Activated CD8-positive, alpha-beta memory T cell treated with anti-CD3 and anti-CD28 coated beads, Interleukin-2, amount 50 U/mL, for 4 hours (primary cell): Measurements from ENCODE around the gene FAM111A.
"Not testable (repeated sequence)": the region's sequence is repeated elsewhere in the genome, so short reads cannot be mapped to it uniquely, and the experiment has no call there.

ENCODE experiments used
- DNase-seq: peaks from one replicate; pipeline ENCODE4 v3.0.0-alpha.2; 2020

FAM111A gene, protein sequence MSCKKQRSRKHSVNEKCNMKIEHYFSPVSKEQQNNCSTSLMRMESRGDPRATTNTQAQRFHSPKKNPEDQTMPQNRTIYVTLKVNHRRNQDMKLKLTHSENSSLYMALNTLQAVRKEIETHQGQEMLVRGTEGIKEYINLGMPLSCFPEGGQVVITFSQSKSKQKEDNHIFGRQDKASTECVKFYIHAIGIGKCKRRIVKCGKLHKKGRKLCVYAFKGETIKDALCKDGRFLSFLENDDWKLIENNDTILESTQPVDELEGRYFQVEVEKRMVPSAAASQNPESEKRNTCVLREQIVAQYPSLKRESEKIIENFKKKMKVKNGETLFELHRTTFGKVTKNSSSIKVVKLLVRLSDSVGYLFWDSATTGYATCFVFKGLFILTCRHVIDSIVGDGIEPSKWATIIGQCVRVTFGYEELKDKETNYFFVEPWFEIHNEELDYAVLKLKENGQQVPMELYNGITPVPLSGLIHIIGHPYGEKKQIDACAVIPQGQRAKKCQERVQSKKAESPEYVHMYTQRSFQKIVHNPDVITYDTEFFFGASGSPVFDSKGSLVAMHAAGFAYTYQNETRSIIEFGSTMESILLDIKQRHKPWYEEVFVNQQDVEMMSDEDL

GRCh38 chr11:59142530-59143507 is at the start of gene FAM111A:
TSS of gene FAM111A (plus strand) at chr11:59142856. CDS start at chr11:59148873, 6,017 bp downstream.
- DNase-seq: peak; percentile 81

GRCh38 chr11:59093576-59093975 is 49.1 kb upstream of the FAM111A start:
- DNase-seq: not testable (repeated sequence)

GRCh38 chr11:59095225-59095624 is 47.4 kb upstream of the FAM111A start:
- not testable (repeated sequence) for DNase-seq

GRCh38 chr11:59095972-59096575 is 46.6 kb upstream of the FAM111A start:
- not testable (repeated sequence) for DNase-seq

- peak; percentile 62 for DNase-seq
Observed at GRCh38 chr11:59097113-59097708, 45.4 kb upstream of the FAM111A start.

GRCh38 chr11:59097938-59098337 is 44.7 kb upstream of the FAM111A start:
- DNase-seq: not testable (repeated sequence)

DNA sequence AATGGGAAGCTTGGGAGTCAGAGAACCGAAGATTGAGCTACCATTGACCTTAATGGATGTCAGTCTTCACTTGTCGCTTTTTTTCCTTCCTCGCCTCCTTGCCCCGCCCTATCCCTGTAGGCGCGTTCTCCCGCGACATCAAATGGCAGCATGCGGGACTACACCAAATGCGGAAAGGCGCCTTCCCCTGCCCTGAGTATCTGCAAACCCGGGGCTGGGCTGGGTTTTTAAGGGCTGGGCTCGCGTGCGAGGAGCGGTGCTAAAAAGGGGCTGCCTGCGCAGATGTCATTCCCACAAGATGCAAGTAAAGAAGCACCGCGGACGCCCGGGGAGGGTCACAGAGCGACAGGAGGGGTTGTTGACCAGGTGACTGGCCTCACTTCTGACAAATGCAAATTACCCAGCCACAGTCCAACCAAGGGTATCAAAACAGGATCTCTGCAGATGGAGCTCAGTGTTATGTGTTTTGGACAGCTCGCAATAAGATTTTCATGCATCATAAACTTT is 40.3 kb upstream of the FAM111A start:
- peak; percentile 29 for DNase-seq

GRCh38 chr11:59106363-59107336 is 36.0 kb upstream of the FAM111A start, which contains the start of gene FAM111B:
TSS of gene FAM111B (plus strand) at chr11:59107237. CDS start at chr11:59109626, 2,389 bp downstream.
- DNase-seq: peak; percentile 31

DNA sequence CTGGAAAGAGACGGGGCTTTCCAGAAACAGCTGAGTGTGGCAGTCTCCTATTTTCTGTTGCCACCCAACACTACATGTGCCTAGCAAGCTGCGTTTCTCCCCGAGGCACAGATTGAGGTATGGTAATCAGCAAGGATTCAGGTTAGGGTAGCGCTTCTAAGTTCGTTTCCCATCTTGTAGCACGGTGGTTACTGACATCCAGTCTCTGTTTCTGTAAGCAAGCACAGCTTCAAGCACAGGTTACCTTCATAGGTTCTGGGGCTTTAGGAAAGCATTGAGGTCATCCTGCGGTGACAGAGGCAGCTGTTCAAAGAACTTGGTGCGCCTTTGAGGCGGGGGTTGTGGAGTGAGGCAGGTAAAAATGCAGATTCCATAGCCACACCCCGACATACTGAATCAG is 34.9 kb upstream of the FAM111A start:
- DNase-seq: not testable (repeated sequence)

- no peak for DNase-seq
Observed at GRCh38 chr11:59112494-59112893, 30.2 kb upstream of the FAM111A start.

GRCh38 chr11:59114344-59114743 is 28.3 kb upstream of the FAM111A start:
- DNase-seq: no peak

- DNase-seq: no peak
Observed at GRCh38 chr11:59115553-59115952, 27.1 kb upstream of the FAM111A start.

DNA sequence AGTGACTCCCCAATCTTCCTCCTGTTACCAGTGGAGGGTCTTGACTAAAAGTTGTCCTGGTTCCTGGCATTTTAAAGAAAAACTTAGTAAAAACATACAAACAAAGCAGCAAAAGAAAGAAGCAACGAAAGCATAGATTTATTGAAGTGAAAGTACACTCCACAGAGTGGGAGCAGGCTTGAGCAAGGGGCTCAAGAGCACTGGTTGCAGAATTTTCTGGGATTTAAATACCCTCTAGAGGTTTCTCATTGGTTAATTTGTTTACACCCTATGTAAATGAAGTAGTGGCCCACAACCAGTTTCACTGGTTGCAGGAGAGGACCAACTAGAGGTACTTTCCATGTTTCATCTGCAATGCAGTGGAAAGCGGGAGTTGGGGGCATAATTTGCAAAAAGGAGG is 24.9 kb upstream of the FAM111A start:
- DNase-seq: no peak

GRCh38 chr11:59119826-59120225 is 22.8 kb upstream of the FAM111A start:
- DNase-seq: no peak

- peak; percentile 89 for DNase-seq
Observed at GRCh38 chr11:59135648-59136461, 6.8 kb upstream of the FAM111A start.

GRCh38 chr11:59136551-59136950 is 6.1 kb upstream of the FAM111A start:
- not testable (repeated sequence) for DNase-seq

- no peak for DNase-seq
Observed at GRCh38 chr11:59137190-59137589, 5.5 kb upstream of the FAM111A start.

DNA sequence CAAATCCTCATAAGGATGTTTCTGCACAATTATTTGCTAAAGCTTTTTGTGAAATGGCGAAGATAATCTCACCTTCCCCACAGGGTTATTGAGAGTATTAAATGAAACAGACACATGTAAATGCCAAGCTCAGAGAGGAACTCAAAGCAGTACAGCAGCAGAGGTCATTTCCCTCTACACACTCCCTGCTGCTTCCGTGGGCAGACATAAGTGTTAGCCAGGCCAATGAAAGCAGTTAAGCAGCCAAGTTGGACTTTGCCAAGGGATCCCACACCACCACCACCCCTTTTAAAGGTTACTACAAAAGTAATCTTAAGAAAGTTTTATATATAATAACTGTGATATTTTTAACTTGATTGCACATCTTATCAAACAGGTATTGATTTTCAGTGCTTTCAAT is 4.0 kb upstream of the FAM111A start:
- no peak for DNase-seq

DNA sequence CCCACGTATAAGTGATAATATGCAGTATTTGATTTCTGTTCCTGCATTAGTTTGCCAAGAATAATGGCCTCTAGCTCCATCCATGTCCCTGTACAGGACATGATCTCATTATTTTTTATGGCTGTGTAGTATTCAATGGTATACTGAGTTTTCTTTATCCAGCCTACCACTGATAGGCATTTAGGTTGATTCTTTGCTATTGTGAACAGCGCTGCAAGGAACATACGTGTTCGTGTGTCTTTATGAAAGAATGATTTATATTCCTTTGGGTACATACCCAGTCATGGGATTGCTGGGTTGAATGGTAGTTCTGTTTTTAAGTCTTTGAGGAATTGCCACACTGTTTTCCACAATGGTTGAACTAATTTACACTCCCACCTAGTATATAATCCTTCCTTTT is 1.5 kb upstream of the FAM111A start:
- DNase-seq: no peak
